ENCODE results near the gene HS2ST1.
"Not testable (repeated sequence)": the region's sequence is repeated elsewhere in the genome, so short reads cannot be mapped to it uniquely, and the experiment has no call there.

Gene HS2ST1

DNA sequence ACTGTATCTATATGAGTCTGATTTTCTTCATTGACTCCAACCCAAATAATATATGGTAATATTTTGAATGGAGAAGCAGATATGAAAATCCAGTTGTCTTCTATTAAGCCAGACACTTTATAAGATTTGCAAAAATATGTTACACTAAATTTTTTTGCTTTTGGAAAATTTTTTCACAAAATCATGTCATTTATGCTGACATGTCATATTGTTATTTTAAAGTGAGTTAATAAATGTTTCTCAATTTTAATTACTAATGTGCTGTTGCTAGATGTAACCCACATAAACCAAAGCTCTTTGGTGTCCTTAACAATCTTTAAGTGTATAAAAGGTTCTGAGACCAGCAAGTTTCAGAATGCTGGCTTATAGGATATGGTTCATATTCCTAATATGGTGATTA lies 142.5 kb downstream of the HS2ST1 start:
- no peak for DNase-seq (ENCODE audit: extremely low read depth in 1 of 2, low read depth in 1 of 2)

- DNase-seq (ENCODE audit: extremely low read depth in 1 of 2, low read depth in 1 of 2) = no peak
Measured at GRCh38 chr1:87058343-87058649, 143.9 kb downstream of the HS2ST1 start.

GRCh38 chr1:87061742-87062156 lies 147.3 kb downstream of the HS2ST1 start:
- no peak for DNase-seq (ENCODE audit: extremely low read depth in 1 of 2, low read depth in 1 of 2)

DNA sequence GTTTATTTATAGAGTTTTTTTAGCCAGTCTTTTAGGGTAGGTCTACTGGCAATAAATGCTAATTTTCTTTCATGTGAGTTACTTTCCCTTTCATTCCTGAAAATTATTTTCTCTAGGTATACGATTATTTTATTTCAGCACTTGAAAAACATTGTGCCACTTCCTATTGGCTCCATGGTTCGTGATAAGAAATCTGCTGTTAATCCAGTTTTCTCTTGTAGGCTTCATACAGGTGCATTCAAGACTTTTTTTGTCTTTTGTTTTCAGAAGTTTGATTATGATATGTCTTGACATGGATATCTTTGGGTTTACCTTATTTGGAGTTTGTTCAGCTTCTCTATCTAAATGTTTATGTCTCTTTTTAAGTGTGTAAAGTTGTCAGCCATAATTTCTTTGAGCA lies 148.3 kb downstream of the HS2ST1 start:
- no peak for DNase-seq (ENCODE audit: extremely low read depth in 1 of 2, low read depth in 1 of 2)

GRCh38 chr1:87064309-87064708 lies 149.9 kb downstream of the HS2ST1 start:
- no peak for DNase-seq (ENCODE audit: extremely low read depth in 1 of 2, low read depth in 1 of 2)

DNA sequence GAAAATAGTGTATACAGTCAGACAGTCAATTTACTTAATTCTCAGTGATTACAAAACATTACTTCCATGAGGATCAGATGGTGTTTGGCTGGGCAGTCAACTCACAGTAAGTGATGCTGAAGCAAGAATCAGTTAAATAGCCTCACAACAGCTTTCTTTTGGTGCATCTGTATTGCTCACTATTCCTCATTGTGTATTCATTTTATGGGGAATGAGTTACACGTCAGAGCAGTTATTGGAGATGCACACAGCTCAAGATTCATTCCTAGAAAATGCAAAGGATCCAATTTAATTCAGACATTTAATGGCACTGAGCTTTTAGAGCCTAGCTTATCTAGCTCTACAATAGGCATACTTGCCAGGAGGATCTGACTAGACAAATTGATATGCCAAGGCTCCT lies 150.6 kb downstream of the HS2ST1 start:
- DNase-seq (ENCODE audit: extremely low read depth in 1 of 2, low read depth in 1 of 2) = no peak

DNA sequence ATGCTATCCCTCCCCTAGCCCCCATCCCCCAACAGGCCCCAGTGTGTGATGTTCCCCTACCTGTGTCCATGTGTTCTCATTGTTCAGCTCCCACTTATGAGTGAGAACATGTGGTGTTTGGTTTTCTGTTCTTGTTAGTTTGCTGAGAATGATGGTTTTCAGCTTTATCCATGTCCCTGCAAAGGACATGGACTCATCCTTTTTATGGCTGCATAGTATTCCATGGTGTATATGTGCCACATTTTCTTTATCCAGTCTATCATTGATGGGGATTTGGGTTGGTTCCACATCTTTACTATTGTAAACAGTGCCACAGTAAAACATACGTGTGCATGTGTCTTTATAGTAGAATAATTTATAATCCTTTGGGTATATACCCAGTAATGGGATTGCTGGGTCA lies 152.3 kb downstream of the HS2ST1 start:
- not testable (repeated sequence) for DNase-seq (ENCODE audit: extremely low read depth in 1 of 2, low read depth in 1 of 2)

GRCh38 chr1:87072411-87072810 lies 158.0 kb downstream of the HS2ST1 start:
- DNase-seq (ENCODE audit: extremely low read depth in 1 of 2, low read depth in 1 of 2) = no peak

- no peak for DNase-seq (ENCODE audit: extremely low read depth in 1 of 2, low read depth in 1 of 2)
Measured at GRCh38 chr1:87072904-87073303, 158.5 kb downstream of the HS2ST1 start.

DNA sequence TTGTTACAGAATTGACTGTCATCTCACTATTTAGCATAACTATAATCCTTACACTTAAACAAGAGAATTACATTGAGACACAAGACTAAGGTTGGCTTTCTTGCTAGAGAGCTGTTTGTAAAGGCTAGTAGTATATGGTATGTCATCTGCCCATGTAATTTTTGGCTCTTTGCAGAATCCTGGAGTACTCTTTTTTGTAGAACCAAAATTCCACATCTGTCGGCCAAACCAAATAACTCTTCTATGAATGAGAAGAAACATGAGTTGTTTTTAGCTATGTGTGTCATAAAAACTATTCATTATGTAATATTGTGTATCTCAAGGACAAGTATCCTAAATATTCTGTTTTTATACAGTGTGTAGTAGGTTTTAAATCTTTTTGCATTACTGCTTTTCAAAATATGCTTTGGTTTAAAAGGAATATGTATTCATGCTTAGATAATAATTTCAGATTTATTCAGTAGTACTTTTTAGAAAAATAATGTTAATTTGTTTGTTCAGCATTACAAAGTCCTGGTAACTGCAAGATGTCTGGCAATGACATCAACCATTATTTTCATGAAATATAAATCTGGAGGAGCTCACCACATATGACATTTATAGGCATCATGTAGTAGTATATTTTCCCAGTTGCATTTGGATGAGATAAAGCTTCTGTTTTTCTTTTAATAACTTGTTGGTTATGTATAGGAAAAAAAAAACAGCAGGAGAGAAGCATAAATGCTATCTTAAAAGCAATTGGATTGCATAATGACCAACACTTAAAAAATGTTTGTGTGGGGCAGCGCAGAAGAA lies 159.8 kb downstream of the HS2ST1 start:
- DNase-seq (ENCODE audit: extremely low read depth in 1 of 2, low read depth in 1 of 2) = no peak

- DNase-seq (ENCODE audit: extremely low read depth in 1 of 2, low read depth in 1 of 2) = no peak
Measured at GRCh38 chr1:87077959-87078639, 163.7 kb downstream of the HS2ST1 start.

- DNase-seq (ENCODE audit: extremely low read depth in 1 of 2, low read depth in 1 of 2) = no peak
Measured at GRCh38 chr1:87084244-87084836, 169.9 kb downstream of the HS2ST1 start.

DNA sequence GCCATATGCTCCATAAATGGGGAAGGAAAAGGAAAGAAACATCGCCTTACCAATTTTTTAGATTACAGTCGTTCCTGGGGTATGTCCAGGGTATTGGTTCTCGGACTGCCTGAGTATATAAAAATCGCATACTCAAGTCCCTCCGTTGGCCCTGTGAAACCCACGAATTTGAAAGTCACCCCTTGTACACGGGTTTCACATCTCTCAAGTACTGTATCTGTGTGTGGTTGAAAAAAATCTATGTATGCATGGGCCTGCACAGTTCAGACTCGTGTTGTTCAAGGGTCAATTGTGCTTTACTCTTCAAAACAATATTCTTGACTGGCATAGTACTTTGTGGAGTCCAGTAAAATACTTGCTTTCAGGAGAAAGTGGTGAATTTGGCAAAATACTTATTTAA lies 171.7 kb downstream of the HS2ST1 start:
- DNase-seq (ENCODE audit: extremely low read depth in 1 of 2, low read depth in 1 of 2) = no peak

DNA sequence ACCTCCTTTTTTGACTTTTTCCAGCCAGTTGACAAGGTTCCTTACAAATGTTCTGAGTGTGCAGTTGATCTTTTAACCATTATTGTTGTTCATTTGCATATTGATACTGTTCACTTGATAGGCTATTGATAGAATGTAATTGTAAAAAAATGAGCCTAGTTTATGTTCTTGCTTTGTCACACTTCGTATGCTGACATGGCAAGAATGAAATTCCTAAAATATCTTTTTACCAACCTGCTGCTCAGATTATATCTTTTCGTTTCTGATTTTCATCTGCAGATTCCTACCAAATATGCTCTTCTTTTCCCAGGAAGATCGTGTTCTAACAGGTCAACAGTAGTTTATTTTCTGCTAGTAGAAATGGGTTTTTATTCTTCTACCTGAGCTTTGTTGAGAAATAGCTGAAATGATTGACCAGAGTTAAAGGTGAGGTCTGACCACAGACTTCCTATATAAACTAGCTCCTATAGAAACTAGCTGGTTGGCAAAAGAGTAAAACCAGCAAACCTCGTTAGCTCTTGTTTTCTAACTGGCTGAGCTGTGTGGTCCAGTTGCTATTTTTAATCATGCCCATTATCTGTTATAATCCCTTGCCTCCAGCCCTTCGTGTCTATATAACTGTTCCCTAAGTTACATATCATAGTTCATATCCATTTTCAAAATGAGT lies 174.8 kb downstream of the HS2ST1 start:
- DNase-seq (ENCODE audit: extremely low read depth in 1 of 2, low read depth in 1 of 2) = no peak

DNA sequence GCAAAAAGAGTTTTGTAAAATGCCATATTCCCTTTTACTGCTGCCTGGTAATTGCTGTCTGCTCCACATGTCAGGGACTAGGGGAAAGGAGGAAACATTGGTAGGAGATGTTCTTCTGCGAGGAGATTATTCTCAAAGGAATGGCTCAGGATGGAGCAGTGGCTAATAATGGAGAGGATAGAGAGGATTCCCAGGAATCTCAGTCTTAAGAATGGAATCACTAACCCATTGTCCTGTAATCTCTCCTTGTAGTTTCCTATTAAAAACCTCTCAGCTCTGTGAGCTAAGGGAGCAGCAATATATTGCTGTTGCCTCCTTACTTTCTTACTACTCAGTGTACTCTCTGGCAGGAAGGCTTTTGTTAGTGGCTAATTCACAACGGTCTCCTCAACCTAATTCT lies 175.4 kb downstream of the HS2ST1 start:
- DNase-seq (ENCODE audit: extremely low read depth in 1 of 2, low read depth in 1 of 2) = no peak

GRCh38 chr1:87091425-87091824 lies 177.0 kb downstream of the HS2ST1 start:
- DNase-seq (ENCODE audit: extremely low read depth in 1 of 2, low read depth in 1 of 2) = no peak

GRCh38 chr1:87092846-87093245 lies 178.4 kb downstream of the HS2ST1 start:
- no peak for DNase-seq (ENCODE audit: extremely low read depth in 1 of 2, low read depth in 1 of 2)

- DNase-seq (ENCODE audit: extremely low read depth in 1 of 2, low read depth in 1 of 2) = no peak
Measured at GRCh38 chr1:87093286-87093685, 178.9 kb downstream of the HS2ST1 start.

GRCh38 chr1:87094238-87094637 lies 179.8 kb downstream of the HS2ST1 start:
- no peak for DNase-seq (ENCODE audit: extremely low read depth in 1 of 2, low read depth in 1 of 2)

DNA sequence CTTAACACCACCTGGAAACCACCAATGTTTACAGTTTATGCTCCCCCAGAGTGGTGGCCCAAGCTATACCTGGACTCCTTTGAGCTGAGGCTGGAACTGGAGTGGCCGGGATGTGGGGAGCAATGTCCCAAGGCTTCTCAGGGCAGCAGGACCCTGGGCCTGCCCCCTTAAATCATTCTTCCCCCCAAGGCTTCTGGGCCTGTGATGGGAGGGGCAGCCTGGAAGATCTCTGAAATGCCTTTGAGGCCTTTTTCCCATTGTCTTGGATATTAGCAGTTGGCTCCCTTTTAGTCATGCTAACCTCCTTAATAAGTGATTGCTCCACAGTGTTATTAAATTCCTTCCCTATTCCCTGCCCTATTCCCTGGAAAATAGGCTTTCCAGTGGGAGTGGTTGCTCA lies 185.8 kb downstream of the HS2ST1 start:
- DNase-seq (ENCODE audit: extremely low read depth in 1 of 2, low read depth in 1 of 2) = no peak

- no peak for DNase-seq (ENCODE audit: extremely low read depth in 1 of 2, low read depth in 1 of 2)
Measured at GRCh38 chr1:87103074-87103473, 188.6 kb downstream of the HS2ST1 start.

- no peak for DNase-seq (ENCODE audit: extremely low read depth in 1 of 2, low read depth in 1 of 2)
Measured at GRCh38 chr1:87104140-87104539, 189.7 kb downstream of the HS2ST1 start.
